GM19193 (cell line): Measurements from ENCODE around the gene LRRC8D.

Experiments used
- POLR2A ChIP-seq: IDR thresholded peaks from 4 replicates; pipeline ENCODE4 v1.6.1; 2011; ENCODE audit not compliant: insufficient read depth, insufficient read length; ENCODE audit errors: extremely low read depth

Gene LRRC8D

GRCh38 chr1:89802841-89803240, 18.0 kb upstream of the LRRC8D start:
- no peak for TF ChIP-seq POLR2A

GRCh38 chr1:89804642-89805237, 16.1 kb upstream of the LRRC8D start:
- no peak for TF ChIP-seq POLR2A

- no peak for TF ChIP-seq POLR2A
Measured at GRCh38 chr1:89806616-89807015, 14.2 kb upstream of the LRRC8D start.

- no peak for TF ChIP-seq POLR2A
Measured at GRCh38 chr1:89807503-89807902, 13.3 kb upstream of the LRRC8D start.

- no peak for TF ChIP-seq POLR2A
Measured at GRCh38 chr1:89807983-89808382, 12.8 kb upstream of the LRRC8D start.

GRCh38 chr1:89808441-89809117, 12.3 kb upstream of the LRRC8D start:
- TF ChIP-seq POLR2A: no peak

GRCh38 chr1:89809556-89809955, 11.3 kb upstream of the LRRC8D start:
- no peak for TF ChIP-seq POLR2A

GRCh38 chr1:89810302-89810701, 10.5 kb upstream of the LRRC8D start:
- no peak for TF ChIP-seq POLR2A

GRCh38 chr1:89810880-89811279, 10.0 kb upstream of the LRRC8D start:
- TF ChIP-seq POLR2A: no peak

GRCh38 chr1:89812992-89813391, 7.8 kb upstream of the LRRC8D start:
- TF ChIP-seq POLR2A: no peak

- no peak for TF ChIP-seq POLR2A
Measured at GRCh38 chr1:89815040-89815439, 5.8 kb upstream of the LRRC8D start.

- no peak for TF ChIP-seq POLR2A
Measured at GRCh38 chr1:89815611-89816010, 5.2 kb upstream of the LRRC8D start.

GRCh38 chr1:89816366-89816765, 4.5 kb upstream of the LRRC8D start:
- TF ChIP-seq POLR2A: no peak

GRCh38 chr1:89821322-89822108, 683 bp downstream of the LRRC8D start:
- TF ChIP-seq POLR2A: peak; percentile 19

GRCh38 chr1:89822109-89822962, 1.5 kb downstream of the LRRC8D start:
- TF ChIP-seq POLR2A: no peak

- TF ChIP-seq POLR2A: no peak
Measured at GRCh38 chr1:89822999-89823628, 2.3 kb downstream of the LRRC8D start.
